ENCODE data around the gene EAF1.
"Not testable (repeated sequence)": the region's sequence is repeated elsewhere in the genome, so short reads cannot be mapped to it uniquely, and the experiment has no call there.

The EAF1 gene

GRCh38 chr3:15452156-15452555, 24.8 kb downstream of the EAF1 start:
- no peak for DNase-seq (ENCODE audit: low read depth)

DNA sequence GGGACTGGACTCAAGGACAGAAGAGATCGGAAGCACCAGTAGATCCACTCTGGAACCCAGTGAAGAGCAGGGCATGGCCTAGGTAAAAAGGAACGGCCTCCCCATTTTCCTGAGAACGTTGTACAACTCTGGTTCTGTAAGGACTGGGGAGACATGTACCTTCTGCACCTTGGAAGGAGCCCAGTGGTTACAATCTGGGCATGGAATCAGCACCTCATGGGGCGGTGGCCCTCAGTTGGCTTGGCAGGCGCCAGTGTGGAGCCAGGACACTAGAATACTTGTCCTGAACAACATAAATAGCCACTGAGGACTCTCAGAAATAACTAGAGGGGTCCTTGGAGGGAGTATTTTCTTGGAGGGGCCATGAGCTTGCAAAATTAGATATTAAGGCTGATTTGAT, 25.6 kb downstream of the EAF1 start:
- DNase-seq (ENCODE audit: low read depth): no peak

DNA sequence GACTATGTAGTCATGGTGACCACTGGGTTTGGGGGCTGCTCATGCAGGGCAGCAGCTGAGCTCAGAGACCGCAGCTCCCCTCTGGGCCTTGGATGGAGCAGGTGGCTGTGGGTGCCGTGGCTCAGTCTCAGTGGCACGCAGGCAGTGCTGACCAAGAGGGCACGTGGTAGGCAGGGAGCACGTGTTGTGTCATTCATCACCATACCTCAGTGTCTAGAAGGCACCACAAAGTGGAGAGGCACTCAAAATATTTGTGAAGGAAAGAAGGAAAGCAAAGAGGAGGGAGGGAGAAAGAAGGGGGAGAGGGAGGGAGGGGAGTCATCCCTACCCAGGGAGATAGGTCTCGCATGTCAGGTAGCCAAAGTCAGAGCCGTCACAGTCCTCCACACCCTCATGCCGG, 26.1 kb downstream of the EAF1 start:
- DNase-seq (ENCODE audit: low read depth): no peak

- DNase-seq (ENCODE audit: low read depth): no peak
These were observed 26.7 kb downstream of the EAF1 start for GRCh38 chr3:15453991-15454625.

DNA sequence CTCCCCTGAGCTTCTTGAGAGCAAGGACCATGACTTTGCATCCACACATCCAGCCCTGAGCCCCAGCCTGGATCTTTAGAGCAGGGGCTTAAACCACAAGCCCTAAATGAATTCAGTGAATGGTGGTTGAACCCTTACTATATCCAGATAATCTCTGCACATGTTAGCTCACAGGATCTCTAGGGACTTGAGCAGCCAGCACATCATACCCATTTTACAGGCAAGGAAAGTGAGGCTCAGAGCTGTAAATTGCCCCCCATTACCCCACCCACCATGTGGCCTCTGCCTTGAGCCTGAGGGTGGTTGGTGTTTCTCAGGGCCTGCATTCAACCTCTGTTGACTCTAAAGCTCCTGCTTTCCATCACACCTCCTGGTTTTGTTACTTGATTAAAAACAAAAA, 27.6 kb downstream of the EAF1 start:
- DNase-seq (ENCODE audit: low read depth): no peak

GRCh38 chr3:15455756-15456155, 28.4 kb downstream of the EAF1 start:
- no peak for DNase-seq (ENCODE audit: low read depth)

- no peak for DNase-seq (ENCODE audit: low read depth)
These were observed 28.9 kb downstream of the EAF1 start for GRCh38 chr3:15456321-15456720.

GRCh38 chr3:15456915-15457314, 29.5 kb downstream of the EAF1 start:
- DNase-seq (ENCODE audit: low read depth): not testable (repeated sequence)

GRCh38 chr3:15458212-15458780, 30.9 kb downstream of the EAF1 start:
- no peak for DNase-seq (ENCODE audit: low read depth)

DNA sequence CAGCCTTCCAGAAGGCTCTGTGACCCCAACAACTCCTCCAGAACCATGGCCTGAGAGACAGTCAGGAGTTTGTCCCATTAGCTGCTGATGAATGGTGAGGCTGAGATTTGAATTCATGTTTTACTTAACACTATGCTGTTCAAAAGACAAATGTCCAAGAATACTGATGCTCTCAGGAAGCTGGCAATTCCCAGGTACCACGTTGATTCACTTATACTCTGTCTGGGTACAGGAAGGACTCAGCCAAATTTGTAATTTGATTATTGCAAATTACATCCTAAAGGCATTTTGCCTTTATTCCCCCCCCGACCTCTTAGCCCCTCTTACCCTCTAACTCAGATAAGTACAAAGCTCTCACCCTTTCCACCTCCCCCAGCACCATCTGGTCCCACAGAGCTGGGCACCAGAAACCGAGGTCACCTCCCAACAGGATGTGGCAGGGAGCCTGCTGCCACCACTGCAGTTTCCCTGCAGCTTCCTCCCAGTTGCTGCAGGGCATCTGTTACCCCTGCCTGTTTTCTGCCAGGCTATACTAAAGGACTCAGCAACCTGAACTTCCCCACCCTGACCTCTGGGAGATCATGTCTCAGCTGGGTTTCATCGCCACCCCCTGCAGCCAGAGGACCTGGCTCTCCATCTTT, 33.6 kb downstream of the EAF1 start:
- DNase-seq (ENCODE audit: low read depth): no peak

- DNase-seq (ENCODE audit: low read depth): no peak
These were observed 35.1 kb downstream of the EAF1 start for GRCh38 chr3:15462451-15462850.

DNA sequence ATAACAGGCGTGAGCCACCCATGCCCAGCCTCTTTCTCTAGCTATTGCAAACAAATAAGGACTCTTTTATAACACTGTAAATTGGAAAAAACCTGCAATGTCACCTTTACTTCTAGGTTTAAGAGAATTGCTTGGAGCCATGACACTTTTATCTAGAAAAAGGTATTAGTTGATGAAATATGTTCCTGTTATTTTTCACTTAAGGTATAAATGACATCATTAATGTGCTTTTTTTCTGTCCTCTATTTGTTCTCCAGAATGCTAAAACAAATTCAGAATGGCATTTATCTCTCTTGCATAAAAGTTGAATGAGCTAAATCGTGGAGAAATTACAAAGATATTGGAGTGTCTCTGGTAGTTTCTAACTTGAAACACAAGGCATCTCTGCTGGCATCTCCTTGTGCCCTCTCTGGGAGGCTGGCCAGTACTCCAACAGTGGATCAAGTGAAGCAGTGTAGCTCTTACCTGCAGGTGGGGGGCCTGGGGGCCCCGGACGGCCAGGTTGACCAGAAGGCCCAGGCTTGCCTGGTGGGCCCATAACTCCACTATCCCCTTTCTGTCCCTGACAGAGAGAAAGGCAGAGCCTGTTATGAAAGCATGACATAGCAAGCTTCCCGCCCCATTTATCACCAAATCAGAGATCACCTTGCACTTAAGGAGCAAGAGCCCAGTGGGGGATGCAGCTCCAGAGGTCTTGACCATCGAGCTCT, 38.6 kb downstream of the EAF1 start:
- DNase-seq (ENCODE audit: low read depth): no peak

DNA sequence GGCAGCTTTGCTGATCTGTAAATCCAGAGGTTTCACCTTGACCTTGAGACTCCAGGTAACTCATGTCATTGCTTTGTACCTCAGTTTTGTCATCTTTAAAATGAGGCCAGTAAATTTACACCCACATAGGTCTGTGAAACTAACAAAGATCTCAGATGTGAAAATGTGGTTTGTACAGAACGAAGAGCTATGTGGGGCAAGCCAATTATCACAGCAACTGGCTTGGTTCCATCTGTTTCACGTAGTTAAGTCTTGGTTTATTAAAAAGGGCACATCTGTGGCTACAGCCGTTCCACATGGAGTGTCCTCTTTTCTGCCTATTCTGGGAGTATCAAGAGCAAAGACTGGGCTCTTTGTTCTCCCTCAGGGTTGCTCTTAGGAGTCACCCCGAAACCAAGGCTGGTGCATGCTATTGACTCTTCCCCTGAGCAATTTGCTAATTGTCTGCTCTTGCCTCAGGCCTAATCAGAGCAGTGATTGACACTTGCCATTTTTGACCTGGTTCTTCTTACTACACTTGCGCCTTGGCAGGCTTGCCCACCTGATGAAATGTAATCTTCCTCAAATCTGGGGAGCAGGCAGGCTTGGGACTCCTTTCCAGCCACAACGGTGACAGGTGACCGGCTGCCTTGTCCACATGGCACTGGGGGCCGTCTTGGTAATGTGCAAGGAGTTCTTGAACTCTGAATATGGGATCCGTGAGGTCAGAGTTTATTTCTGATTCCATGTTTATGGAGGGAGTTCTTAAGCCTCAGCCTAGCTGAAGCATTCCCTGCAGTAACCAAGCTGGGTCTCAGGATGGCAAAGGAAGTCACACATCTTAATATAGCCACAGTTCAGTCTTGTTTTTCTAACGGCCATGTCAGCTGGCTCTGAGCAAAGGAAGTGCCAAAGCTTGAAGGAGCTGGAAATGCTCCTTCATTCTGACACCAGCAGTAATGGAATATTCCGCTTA, 40.1 kb downstream of the EAF1 start:
- no peak for DNase-seq (ENCODE audit: low read depth)

DNA sequence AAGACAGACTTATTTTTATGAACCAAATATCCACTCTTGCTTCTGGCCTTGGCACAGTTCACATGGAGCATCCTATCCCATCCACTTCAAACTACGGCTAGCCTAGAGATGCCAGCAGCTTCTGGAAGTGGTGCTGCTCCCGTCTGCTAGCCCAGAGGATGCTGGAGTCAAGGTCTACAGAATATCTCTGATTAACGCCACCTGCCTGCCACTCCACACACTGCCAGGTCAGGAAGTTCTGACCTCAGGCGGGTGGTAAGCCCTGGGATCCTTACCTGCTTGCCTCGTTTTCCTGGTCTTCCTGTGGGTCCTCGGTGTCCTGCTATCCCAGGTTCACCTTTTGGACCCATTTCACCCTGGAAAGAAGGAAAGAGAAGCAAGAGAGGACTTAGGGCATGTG, 42.9 kb downstream of the EAF1 start:
- no peak for DNase-seq (ENCODE audit: low read depth)

DNA sequence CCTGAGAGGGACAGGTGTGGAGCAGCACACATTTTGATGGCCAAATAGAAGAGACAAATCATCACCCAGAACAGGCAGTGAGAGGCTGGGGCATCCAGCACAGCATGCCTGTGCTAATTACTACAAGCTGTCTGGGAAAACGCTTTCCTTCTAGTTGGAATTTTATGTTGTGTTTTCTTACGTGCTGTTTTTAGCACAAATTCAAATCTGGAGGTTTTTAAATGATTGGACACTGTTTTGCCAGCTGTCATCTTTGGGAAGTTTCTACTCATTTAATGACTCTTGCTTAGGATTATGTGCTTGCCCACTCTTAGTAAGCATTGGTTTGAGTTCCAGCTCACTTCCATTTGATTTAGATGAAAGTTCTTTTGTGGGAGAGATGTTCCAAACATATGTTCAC, 43.5 kb downstream of the EAF1 start:
- no peak for DNase-seq (ENCODE audit: low read depth)

GRCh38 chr3:15471861-15472260, 44.5 kb downstream of the EAF1 start:
- no peak for DNase-seq (ENCODE audit: low read depth)

DNA sequence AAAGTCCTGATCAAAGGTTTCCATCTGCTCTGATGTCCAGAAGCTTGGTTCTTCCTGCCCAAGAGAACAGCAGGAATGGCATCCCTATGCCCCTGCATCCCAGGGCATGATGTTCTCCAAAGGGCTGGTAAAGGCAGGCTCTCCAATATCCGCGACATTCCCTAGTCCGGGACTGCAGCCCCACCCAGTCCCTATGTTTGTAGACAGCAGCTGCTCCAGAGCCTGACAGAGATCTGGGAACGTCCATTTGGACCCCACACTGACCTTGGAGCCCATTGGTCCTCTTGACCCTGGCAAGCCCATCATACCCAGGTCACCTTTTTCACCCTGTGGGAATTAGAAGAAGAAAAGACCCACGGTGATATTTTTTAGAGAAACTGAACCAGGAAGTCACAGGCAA, 47.8 kb downstream of the EAF1 start:
- DNase-seq (ENCODE audit: low read depth): no peak

GRCh38 chr3:15476378-15476777, 49.0 kb downstream of the EAF1 start:
- DNase-seq (ENCODE audit: low read depth): peak; percentile 37

DNA sequence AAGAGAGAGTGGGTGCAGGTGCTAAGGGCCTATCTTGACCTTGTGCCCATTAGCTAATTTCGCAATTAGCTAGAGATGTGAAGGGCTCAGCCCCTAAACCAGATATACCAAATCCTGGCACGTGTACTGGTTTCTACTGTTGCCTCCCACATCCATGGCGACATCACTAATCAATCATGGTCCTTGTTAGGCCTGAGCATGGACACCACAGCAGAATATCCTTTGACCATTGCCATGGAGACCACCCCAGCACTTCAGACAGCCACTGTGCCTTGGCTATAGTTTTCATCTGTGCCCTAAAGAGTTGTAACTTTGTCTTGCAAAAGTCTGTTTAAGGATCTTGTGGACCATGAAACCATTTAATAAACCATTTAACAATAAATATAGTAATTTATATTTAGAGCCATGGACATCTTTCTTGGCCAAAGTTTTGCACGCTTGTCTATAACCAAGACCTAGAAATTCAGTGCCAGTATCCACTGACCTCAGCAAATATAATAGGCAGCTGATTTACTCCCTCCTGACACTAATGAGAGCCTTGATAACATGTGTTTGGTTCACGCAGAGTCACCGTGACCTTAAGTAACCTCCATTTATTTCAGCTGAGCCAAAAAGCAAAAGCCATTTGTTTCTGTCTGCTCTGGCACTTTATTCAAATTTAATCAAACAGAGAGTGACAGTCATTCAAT, 50.7 kb downstream of the EAF1 start:
- DNase-seq (ENCODE audit: low read depth): no peak

DNA sequence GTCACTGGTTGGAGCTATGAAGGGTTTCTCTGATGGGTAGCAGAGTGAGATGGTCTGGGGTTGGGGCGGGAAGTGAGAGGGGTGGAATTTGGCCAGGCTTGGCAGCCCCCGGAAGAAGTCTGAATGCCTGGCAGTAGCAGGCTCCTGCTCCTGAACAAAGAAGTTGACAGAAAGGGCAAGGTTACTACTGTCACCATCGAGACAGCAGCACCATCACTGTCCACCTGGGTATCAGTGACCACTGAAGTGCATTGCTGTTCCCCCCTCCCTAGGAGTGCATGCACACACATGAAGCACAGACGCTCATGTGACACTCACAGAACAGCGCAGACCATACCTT, 51.2 kb downstream of the EAF1 start:
- no peak for DNase-seq (ENCODE audit: low read depth)

DNA sequence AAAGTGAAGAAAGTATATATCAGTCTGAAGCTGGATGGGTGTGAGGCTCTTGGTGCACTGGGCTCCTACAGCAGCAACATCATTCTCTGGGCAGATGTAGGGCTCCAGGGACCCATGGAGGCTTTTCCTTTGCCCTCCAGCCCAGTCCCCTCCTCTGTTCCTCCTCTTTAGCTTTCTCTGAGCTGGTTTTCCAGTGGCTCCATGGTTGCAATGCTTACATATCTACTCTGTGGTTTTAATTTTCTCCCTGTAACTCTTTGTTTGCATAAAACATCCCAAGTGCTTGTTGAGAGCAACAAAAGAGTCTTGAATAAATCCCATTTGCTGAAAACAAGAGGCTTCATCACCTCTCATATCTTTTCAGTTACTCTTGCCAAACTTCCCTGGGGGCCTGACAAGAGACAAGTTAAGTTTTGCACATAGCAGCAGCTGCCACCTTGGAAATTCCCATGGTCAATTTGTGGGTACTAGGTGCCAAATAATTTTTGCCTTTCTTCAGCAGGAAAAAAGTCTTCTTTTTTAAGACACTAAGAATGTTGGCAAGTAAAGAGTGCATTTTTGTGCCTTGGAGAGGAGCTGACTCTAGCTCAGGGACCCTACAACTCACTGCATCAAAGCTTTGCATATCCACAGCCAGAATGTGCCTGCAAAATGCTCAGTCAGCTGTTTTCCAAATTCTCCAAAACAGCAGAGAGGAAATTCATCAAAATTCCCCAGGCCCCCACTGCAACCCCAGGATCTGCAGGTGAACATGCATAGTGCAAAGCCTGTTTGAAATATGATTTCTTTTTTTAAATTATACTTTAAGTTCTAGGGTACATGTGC, 52.2 kb downstream of the EAF1 start:
- DNase-seq (ENCODE audit: low read depth): no peak

Measured in iris pigment epithelial cell (primary cell).